ENCODE data around the gene SIVA1. TPM values are rescaled to one million over a fixed set of nuclear protein-coding genes. Genes with fewer than 3 reads are reported as not detected.

Gene SIVA1
- total RNA-seq, 1 donor from 2014 or later = 116 TPM

DNA sequence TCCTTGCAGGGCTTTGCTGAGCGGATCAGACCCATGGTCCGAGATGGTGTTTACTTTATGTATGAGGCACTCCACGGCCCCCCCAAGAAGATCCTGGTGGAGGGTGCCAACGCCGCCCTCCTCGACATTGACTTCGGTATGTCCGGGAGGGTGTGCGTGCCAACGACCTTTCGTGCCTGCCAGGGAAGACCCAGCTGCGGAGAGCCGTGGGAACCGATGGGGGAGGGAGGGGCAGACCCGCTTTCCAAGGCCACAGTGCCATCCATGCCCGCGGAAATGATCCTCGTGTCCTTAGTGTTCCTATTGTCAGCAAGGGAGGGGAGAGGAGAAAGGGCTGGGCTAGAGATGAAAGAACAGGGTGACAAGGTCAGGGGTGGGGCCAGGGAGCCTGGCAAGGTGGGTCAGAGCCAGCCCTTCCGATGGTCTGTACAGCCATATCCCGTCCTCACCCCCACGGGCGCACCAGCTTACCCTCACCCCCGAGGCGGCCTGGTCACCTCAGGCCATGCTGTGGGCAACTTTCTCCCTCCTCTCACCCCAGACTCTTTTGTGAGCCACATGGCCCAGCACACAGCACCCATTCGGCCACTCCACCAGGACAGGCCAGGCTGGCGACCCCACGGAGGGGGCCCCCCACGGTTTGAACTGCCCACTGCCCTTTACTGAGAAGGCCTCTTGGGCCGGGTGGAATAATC, 11.7 kb upstream of the SIVA1 start:
- TF ChIP-seq, protein P1, sequence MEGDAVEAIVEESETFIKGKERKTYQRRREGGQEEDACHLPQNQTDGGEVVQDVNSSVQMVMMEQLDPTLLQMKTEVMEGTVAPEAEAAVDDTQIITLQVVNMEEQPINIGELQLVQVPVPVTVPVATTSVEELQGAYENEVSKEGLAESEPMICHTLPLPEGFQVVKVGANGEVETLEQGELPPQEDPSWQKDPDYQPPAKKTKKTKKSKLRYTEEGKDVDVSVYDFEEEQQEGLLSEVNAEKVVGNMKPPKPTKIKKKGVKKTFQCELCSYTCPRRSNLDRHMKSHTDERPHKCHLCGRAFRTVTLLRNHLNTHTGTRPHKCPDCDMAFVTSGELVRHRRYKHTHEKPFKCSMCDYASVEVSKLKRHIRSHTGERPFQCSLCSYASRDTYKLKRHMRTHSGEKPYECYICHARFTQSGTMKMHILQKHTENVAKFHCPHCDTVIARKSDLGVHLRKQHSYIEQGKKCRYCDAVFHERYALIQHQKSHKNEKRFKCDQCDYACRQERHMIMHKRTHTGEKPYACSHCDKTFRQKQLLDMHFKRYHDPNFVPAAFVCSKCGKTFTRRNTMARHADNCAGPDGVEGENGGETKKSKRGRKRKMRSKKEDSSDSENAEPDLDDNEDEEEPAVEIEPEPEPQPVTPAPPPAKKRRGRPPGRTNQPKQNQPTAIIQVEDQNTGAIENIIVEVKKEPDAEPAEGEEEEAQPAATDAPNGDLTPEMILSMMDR (IDR thresholded peaks at IDR 0.05; ENCODE audit: unreplicated experiment) = no peak
- Mint-ChIP-seq H3K4me3 (ENCODE audit: low read depth) (no peak overlapping the region), H3K27ac (no peak overlapping the region), H3K9me3 (ENCODE audit: low read depth) (no peaks in the 10 kb centered on the region), H3K36me3 (ENCODE audit: insufficient read depth) (peaks cover 1% of the 10 kb centered on the region), H3K27me3 (no peaks in the 10 kb centered on the region), H3K4me1 (ENCODE audit: low read depth) (no peaks in the 10 kb centered on the region)
- DNase-seq (ENCODE audit: low spot score, unreplicated experiment) = no peak

DNA sequence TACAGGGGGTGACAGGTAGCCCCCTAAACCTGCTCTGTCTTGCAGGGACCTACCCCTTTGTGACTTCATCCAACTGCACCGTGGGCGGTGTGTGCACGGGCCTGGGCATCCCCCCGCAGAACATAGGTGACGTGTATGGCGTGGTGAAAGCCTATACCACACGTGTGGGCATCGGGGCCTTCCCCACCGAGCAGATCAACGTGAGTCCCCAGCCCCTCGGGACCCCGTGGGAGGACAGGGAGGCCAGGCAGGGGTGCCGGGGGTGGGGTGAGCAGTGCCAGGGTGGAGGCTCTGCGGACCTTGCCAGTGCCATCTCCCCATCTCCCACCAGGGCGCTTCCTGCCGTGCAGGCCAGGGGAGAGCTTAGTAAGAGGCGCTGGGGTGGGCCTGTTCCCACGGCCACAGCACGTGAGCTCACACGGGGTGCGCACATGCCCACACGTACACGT, 11.1 kb upstream of the SIVA1 start:
- DNase-seq (ENCODE audit: low spot score, unreplicated experiment) = no peak
- H3K4me1 Mint-ChIP-seq (ENCODE audit: low read depth) = no peaks in the 10 kb centered on the region
- peaks cover 1% of the 10 kb centered on the region for H3K36me3 Mint-ChIP-seq (ENCODE audit: insufficient read depth)
- no peaks in the 10 kb centered on the region for H3K27me3 Mint-ChIP-seq
- H3K9me3 Mint-ChIP-seq (ENCODE audit: low read depth) = no peaks in the 10 kb centered on the region
- TF ChIP-seq, protein P1 (IDR thresholded peaks at IDR 0.05; ENCODE audit: unreplicated experiment) = no peak
- H3K27ac Mint-ChIP-seq = no peak overlapping the region
- H3K4me3 Mint-ChIP-seq (ENCODE audit: low read depth) = no peak overlapping the region

DNA sequence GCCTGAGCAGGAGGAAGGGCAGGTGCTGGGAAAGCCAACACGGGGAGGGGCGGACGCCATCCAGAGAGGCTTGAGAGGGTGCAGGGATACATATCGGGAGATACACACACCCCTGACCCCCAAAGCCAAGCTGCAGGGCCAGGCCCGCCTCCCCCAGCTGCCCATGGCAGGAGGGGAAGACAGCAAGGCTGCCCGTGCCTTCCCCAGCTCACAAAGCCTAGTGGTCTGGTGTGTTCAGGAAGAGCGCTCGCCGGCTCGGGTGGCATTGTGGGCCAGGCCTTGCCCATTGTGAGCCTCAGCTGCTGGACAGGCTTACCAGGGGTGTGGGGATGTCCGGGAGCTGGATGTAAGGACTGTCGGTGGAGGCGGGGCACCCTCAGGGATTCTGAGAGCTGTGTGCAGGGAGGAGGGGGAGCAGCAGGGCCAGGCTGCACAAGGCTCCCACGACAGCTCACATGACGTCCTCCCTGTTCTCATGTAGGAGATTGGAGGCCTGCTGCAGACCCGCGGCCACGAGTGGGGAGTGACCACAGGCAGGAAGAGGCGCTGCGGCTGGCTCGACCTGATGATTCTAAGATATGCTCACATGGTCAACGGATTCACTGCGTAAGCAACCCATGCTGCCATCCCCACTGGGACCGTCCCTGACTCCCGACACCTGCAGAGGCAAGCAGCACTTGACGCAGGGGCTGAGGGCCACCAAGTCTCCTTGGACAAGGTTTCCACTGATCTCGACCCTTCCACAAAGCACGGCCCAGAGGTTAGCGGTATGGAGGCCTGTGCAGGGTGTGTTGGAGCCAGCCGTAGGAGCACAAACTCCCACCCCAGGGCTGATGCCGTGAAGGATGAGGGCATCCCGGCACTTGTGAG, 10.1 kb upstream of the SIVA1 start:
- Mint-ChIP-seq H3K4me1 (ENCODE audit: low read depth) (no peaks in the 10 kb centered on the region), H3K4me3 (ENCODE audit: low read depth) (no peak overlapping the region), H3K9me3 (ENCODE audit: low read depth) (no peaks in the 10 kb centered on the region), H3K36me3 (ENCODE audit: insufficient read depth) (peaks cover 1% of the 10 kb centered on the region), H3K27ac (no peak overlapping the region), H3K27me3 (no peaks in the 10 kb centered on the region)
- TF ChIP-seq, protein P1 (IDR thresholded peaks at IDR 0.05; ENCODE audit: unreplicated experiment) = no peak
- no peak for DNase-seq (ENCODE audit: low spot score, unreplicated experiment)

DNA sequence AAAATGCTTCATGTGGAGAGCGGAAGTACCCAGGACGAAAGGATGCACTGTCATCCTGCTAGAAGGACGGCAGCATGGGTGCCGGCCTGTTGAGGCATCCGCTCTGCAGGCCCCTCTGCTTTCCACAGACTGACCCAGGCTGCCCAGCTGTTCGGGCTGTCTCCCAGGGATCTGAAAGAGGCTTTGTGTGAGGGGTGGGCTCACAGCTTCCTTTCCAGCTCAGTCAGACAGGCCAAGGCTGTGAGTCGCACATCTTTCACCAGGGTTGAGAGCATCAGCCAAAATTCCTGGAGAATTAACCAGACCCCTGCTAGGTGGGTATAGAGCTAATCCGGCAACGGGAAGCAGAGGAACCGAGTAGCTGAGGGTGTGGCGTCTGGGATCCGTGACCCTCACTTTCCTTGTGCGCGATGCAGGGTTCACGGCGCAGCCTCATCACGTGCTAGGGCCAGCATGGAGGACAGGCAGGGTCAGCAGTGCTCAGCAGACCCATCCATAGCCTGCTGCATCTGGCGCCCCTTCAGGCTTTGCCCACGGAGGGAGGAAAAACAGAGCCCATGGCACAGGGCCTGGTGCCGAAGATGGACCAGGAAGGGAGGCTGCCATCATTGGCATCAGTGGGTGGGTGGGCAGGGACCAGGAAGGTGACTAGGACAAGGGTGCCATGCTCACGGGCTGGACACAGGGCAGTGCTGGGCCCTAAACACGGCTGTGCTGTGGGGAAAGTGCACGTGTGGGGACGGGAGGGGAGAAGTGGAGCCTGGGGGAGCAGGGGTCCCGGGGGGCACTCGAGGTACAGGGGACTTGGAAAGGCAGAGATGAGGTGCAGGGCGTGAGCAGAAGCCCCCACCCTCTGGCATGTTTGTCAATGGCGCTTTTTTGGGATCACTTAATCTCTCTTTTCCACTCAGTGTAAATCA, 9.2 kb upstream of the SIVA1 start:
- no peak overlapping the region for H3K27ac Mint-ChIP-seq
- no peak overlapping the region for H3K4me3 Mint-ChIP-seq (ENCODE audit: low read depth)
- H3K9me3 Mint-ChIP-seq (ENCODE audit: low read depth) = no peaks in the 10 kb centered on the region
- peaks cover 1% of the 10 kb centered on the region for H3K36me3 Mint-ChIP-seq (ENCODE audit: insufficient read depth)
- DNase-seq (ENCODE audit: low spot score, unreplicated experiment) = no peak
- TF ChIP-seq, protein P1 (IDR thresholded peaks at IDR 0.05; ENCODE audit: unreplicated experiment) = no peak
- no peaks in the 10 kb centered on the region for H3K27me3 Mint-ChIP-seq
- H3K4me1 Mint-ChIP-seq (ENCODE audit: low read depth) = no peaks in the 10 kb centered on the region

DNA sequence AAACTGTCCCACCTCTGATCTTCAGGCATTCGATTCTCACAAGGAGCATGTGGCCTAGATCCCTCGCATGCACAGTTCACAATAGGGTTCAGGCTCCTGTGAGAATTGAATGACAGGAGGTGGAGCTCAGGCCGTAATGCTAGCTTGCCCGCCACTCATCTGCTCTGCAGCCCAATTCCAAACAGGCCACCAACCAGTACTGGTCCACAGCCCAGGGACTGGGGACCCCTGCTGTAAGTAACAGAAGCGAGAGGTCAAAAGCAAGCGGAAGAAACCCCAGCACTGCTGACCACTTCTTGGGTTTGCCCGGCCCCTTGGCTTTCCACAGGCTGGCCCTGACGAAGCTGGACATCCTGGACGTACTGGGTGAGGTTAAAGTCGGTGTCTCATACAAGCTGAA, 8.5 kb upstream of the SIVA1 start:
- TF ChIP-seq, protein P1 (IDR thresholded peaks at IDR 0.05; ENCODE audit: unreplicated experiment) = no peak
- DNase-seq (ENCODE audit: low spot score, unreplicated experiment) = no peak
- H3K36me3 Mint-ChIP-seq (ENCODE audit: insufficient read depth) = peaks cover 1% of the 10 kb centered on the region
- H3K4me1 Mint-ChIP-seq (ENCODE audit: low read depth) = peaks cover 1% of the 10 kb centered on the region
- no peak overlapping the region for H3K4me3 Mint-ChIP-seq (ENCODE audit: low read depth)
- no peak overlapping the region for H3K27ac Mint-ChIP-seq
- H3K9me3 Mint-ChIP-seq (ENCODE audit: low read depth) = no peaks in the 10 kb centered on the region
- H3K27me3 Mint-ChIP-seq = no peaks in the 10 kb centered on the region

All from progenitor cell of endocrine pancreas (in vitro differentiated cells).